Measurements from ENCODE around the gene SNUPN.
"Not testable (repeated sequence)": the region's sequence is repeated elsewhere in the genome, so short reads cannot be mapped to it uniquely, and the experiment has no call there.

SNUPN gene

GRCh38 chr15:75637245-75638009 lies 11.9 kb upstream of the SNUPN start:
- no peak for DNase-seq (ENCODE audit: low spot score)
- in situ Hi-C loops (cut with MboI; ENCODE audit: low sequenced_read_pairs, unreplicated experiment), result loop anchor here (25.0 kb wide), 1 partner anchor 275 kb away; the partner anchor contains the start of gene MAN2C1
- TF ChIP-seq CTCF (IDR thresholded peaks at IDR 0.05; ENCODE audit: borderline replicate concordance, control extremely low read depth, extremely low read depth, insufficient read depth, missing control alignments), result no peak

- in situ Hi-C loops (cut with MboI; ENCODE audit: low sequenced_read_pairs, unreplicated experiment), result loop anchor here (25.0 kb wide), 1 partner anchor 274 kb away; the partner anchor contains the start of gene MAN2C1
- DNase-seq (ENCODE audit: low spot score), result no peak
- no peak for TF ChIP-seq CTCF (IDR thresholded peaks at IDR 0.05; ENCODE audit: borderline replicate concordance, control extremely low read depth, extremely low read depth, insufficient read depth, missing control alignments)
Observed at GRCh38 chr15:75636026-75636425, 10.5 kb upstream of the SNUPN start.

GRCh38 chr15:75633922-75634321 lies 8.4 kb upstream of the SNUPN start:
- in situ Hi-C loops (cut with MboI; ENCODE audit: low sequenced_read_pairs, unreplicated experiment), result loop anchor here (25.0 kb wide), 1 partner anchor 272 kb away; the partner anchor contains the start of gene MAN2C1
- DNase-seq (ENCODE audit: low spot score), result not testable (repeated sequence)

DNA sequence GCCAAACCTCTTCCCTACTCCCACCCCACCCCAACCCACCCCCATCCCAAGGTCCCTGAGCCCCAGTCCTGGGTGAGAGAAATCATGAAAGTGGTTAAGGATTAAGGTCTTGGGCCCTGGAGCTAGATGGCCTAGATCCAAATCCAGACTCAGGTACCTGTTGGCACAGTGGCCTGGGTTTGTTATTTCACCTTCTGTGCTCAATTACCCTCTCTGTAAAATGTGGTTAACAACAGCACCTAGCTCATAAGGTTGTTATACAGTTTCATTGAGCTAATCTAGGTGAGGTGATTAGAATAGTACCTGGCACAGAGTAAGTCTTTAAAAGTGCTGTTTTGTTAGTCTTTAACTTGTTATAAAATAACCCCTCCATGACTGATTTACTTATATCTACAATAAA lies 6.4 kb upstream of the SNUPN start:
- no peak for DNase-seq (ENCODE audit: low spot score)
- in situ Hi-C loops (cut with MboI; ENCODE audit: low sequenced_read_pairs, unreplicated experiment), result loop anchor here (25.0 kb wide), 1 partner anchor 270 kb away; the partner anchor contains the start of gene MAN2C1
- no peak for TF ChIP-seq CTCF (IDR thresholded peaks at IDR 0.05; ENCODE audit: borderline replicate concordance, control extremely low read depth, extremely low read depth, insufficient read depth, missing control alignments)

DNA sequence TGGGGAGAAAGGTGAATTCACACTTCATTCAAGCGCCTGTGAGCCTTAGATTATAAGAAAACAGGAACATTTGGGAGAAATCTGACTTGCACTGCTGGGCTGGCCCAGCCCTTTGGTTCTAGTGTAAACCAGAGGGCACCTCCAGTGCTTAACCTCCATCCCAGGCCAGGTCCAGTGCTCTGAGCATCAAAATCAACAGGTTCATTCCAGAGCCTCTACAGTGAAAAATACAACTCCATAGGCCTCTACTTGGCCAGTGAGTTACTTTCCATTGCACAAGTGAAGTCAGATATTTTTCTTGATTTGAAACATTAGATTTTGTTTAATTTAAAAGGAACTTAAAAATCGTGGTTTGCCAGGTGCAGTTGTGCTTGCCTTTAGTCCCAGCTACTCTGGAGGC lies 3.0 kb downstream of the SNUPN start:
- DNase-seq (ENCODE audit: low spot score), result no peak
- no peak for TF ChIP-seq CTCF (IDR thresholded peaks at IDR 0.05; ENCODE audit: borderline replicate concordance, control extremely low read depth, extremely low read depth, insufficient read depth, missing control alignments)
- in situ Hi-C loops (cut with MboI; ENCODE audit: low sequenced_read_pairs, unreplicated experiment), result no loop called here

- no peak for TF ChIP-seq CTCF (IDR thresholded peaks at IDR 0.05; ENCODE audit: borderline replicate concordance, control extremely low read depth, extremely low read depth, insufficient read depth, missing control alignments)
- DNase-seq (ENCODE audit: low spot score), result no peak
- in situ Hi-C loops (cut with MboI; ENCODE audit: low sequenced_read_pairs, unreplicated experiment), result no loop called here
Observed at GRCh38 chr15:75620841-75621391, 4.6 kb downstream of the SNUPN start.
